ENCODE results near the gene C19orf85. TPM values are rescaled to one million over a fixed set of nuclear protein-coding genes. Genes with fewer than 3 reads are reported as not detected.

Gene C19orf85
- total RNA-seq, 1 experiment from 2014 or later, result not detected

- Histone ChIP-seq H3K27ac (ENCODE audit: low read length) (no peak overlapping the region), H3K4me3 (ENCODE audit: low read depth in 2 of 2, low read length in 2 of 2) (no peak overlapping the region), H3K4me1 (ENCODE audit: control insufficient read depth, insufficient read depth, low read length) (peaks cover 10% of the 10 kb centered on the region), H3K36me3 (ENCODE audit: control insufficient read depth, insufficient read depth, low read length) (0 out of 2 replicates have a peak, but pooled peaks cover 3% of the 10 kb centered on the region), H3K27me3 (ENCODE audit: control insufficient read depth, insufficient read depth, low read length) (peaks cover 3% of the 10 kb centered on the region), H3K9me3 (ENCODE audit: control insufficient read depth, insufficient read depth, low read depth, low read length) (no peaks in the 10 kb centered on the region)
- ChIA-PET CTCF (no interaction called here), POLR2A (interaction anchor here (0.7 kb wide), 1 partner anchor 171 kb away, joined by 7 read pairs; no protein-coding TSS in a partner anchor)
- TF ChIP-seq, protein P1, sequence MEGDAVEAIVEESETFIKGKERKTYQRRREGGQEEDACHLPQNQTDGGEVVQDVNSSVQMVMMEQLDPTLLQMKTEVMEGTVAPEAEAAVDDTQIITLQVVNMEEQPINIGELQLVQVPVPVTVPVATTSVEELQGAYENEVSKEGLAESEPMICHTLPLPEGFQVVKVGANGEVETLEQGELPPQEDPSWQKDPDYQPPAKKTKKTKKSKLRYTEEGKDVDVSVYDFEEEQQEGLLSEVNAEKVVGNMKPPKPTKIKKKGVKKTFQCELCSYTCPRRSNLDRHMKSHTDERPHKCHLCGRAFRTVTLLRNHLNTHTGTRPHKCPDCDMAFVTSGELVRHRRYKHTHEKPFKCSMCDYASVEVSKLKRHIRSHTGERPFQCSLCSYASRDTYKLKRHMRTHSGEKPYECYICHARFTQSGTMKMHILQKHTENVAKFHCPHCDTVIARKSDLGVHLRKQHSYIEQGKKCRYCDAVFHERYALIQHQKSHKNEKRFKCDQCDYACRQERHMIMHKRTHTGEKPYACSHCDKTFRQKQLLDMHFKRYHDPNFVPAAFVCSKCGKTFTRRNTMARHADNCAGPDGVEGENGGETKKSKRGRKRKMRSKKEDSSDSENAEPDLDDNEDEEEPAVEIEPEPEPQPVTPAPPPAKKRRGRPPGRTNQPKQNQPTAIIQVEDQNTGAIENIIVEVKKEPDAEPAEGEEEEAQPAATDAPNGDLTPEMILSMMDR (IDR thresholded peaks at IDR 0.05), result no peak
- no peak for TF ChIP-seq REST (IDR thresholded peaks at IDR 0.05; ENCODE audit: insufficient read depth in 1 of 2, low read depth in 2 of 2, low read length in 1 of 2)
- no peak for TF ChIP-seq TCF7L2 (IDR thresholded peaks at IDR 0.05; ENCODE audit: low read depth, low read length)
- TF ChIP-seq SIN3A (IDR thresholded peaks at IDR 0.05; ENCODE audit: borderline replicate concordance, insufficient read depth, low read depth, low read length), result no peak
- no peak for TF ChIP-seq POLR2AphosphoS5 (IDR thresholded peaks at IDR 0.05; ENCODE audit: low read depth, low read length)
- no peak for ATAC-seq
- in situ Hi-C loops (cut with HindIII; ENCODE audit: low pct_unique_long_range_greater_than_20kb, low sequenced_read_pairs), result no loop called here
- intact Hi-C loops (cut with micrococcal nuclease; ENCODE audit: unreplicated experiment), result no loop called here
- no peak for DNase-seq (ENCODE audit: low read depth, low spot score)
- BruUV-seq (replicated peaks), result no TSS peak
Observed at GRCh38 chr19:55455576-55456235, 8.8 kb downstream of the C19orf85 start.

- H3K36me3 ChIP-seq (ENCODE audit: control insufficient read depth, insufficient read depth, low read length), result 0 out of 2 replicates have a peak, but pooled peaks cover 3% of the 10 kb centered on the region
- in situ Hi-C loops (cut with HindIII; ENCODE audit: low pct_unique_long_range_greater_than_20kb, low sequenced_read_pairs) (no loop called here), intact Hi-C loops (cut with micrococcal nuclease; ENCODE audit: unreplicated experiment) (no loop called here)
- peak; percentile 52 for ATAC-seq
- ChIA-PET CTCF (no interaction called here), POLR2A (no interaction called here)
- H3K9me3 ChIP-seq (ENCODE audit: control insufficient read depth, insufficient read depth, low read depth, low read length), result no peaks in the 10 kb centered on the region
- H3K4me3 ChIP-seq (ENCODE audit: low read depth in 2 of 2, low read length in 2 of 2), result no peak overlapping the region
- H3K27me3 ChIP-seq (ENCODE audit: control insufficient read depth, insufficient read depth, low read length), result peaks cover 6% of the 10 kb centered on the region
- no peak overlapping the region for H3K27ac ChIP-seq (ENCODE audit: low read length)
- DNase-seq (ENCODE audit: low read depth, low spot score), result no peak
- H3K4me1 ChIP-seq (ENCODE audit: control insufficient read depth, insufficient read depth, low read length), result peaks cover 3% of the 10 kb centered on the region
- BruUV-seq (replicated peaks), result no TSS peak
- TF ChIP-seq POLR2AphosphoS5 (IDR thresholded peaks at IDR 0.05; ENCODE audit: low read depth, low read length), result no peak
- TF ChIP-seq, protein P1 (IDR thresholded peaks at IDR 0.05), result peak; percentile 97
Observed at GRCh38 chr19:55454787-55455243, 9.7 kb downstream of the C19orf85 start.
